HG02571 (cell line): ENCODE results near the gene DMD.
"Not testable (repeated sequence)": the region's sequence is repeated elsewhere in the genome, so short reads cannot be mapped to it uniquely, and the experiment has no call there.

Experiments
- ATAC-seq: cut with Tn5 transposase; IDR thresholded peaks from one replicate; pipeline ENCODE4 v1.9.1; 2021; ENCODE audit warnings: mild to moderate bottlenecking, moderate library complexity; ENCODE audit not compliant: unreplicated experiment

DMD gene

DNA sequence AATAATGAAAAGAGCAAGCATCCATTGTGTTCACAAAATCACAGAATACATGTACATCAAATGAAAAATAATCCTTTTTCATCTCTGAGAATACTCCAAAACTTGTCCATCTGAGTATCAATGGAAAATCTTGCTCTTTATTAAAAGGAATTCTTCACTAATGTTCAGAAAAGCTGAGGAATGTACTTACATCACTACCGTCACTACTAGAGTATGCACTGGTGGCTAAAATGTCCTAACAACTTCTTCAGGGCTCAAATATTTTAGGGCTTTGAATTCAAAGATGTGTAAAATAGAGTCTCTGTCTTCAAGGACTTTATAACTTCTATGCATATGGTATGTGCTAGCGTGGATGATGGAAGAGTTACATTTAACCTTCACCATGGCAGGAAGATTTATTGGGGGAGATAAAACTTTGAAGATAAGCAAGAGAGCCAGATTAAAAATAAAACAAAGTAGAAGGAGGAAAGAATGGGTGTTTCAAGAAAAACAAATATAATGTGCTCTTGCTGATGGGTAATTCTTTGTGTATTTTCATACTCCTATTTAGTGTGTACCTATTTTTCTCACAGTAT lies 55.1 kb downstream of the DMD start:
- no peak for ATAC-seq

DNA sequence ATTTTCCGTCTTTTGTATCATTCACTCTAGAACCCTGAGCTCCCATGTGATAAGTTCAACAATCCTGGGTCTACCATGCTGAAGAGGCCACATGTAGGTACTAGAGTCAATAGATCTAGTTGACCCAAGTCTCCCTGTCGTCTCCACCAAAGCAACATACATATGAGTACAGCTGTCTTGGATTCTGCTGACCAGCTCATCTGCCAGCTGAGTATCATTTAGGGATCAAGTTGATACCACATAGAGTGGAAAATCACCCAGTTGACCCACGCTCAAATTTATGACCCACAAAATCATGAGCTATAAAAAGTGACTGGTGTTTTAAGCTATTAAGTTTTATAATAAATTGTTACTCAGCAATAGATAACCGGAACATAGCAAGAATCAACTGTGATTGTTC lies 61.8 kb downstream of the DMD start:
- ATAC-seq = no peak

DNA sequence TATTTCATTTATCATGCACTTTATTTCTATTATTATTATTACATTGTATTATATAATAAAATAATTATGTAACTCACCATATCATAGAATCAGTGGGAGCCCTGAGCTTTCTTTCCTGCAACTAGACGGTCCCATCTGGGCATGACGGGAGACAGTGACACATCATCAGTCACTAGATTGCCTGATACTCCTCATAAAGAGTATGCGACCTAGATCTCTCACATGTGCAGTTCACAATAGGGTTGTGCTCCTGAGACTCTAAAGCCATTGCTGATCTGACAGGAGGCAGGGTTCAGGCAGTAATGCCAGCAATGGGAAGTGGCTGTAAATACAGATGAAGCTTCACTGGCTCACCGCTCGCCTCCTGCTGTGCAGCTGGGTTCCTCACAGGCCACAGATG lies 62.3 kb downstream of the DMD start:
- no peak for ATAC-seq

DNA sequence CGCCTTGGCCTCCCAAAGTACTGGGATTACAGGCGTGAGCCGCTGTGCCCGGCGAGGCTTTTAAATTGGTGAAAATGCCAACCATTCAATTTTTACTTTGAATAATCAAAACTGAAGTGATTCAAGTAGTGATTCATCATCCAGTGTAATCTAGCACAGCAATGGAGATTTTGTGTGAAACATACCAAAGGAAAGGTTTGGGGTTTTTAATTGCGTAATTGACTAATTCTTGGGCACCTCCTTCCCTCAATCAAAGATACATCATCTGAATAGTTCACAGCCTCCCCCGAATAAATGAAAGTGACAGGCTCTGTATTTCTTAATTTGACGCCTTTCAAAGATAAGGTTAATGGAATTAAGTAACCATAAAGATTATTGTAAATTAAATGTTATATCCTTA lies 69.0 kb downstream of the DMD start:
- no peak for ATAC-seq

DNA sequence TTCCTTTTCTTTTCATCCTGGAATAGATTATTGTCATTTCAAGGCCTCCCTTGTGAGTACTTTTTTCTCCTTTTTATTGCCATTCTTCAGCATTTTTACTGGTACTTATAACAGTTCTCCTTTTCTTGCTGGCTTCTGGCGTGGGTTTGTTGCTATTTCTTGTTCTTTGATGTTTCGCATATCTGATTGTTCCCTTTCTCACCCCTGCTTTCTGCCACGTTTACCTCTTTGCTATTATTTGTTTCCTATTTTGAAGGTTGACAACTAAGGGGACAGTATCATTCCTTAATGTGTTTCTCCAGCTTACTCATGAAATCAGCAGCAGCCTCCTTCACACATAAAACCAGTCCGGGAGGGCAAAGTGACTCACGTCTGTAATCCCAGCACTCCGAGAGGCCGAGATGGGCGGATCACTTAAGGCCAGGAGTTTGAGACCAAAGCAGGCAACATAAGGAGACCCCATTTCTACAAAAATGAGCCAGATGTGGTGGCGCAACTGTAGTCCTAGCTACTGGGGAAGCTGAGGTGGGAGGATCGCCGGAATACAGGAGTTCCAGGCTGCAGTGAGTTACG lies 72.6 kb downstream of the DMD start:
- no peak for ATAC-seq

DNA sequence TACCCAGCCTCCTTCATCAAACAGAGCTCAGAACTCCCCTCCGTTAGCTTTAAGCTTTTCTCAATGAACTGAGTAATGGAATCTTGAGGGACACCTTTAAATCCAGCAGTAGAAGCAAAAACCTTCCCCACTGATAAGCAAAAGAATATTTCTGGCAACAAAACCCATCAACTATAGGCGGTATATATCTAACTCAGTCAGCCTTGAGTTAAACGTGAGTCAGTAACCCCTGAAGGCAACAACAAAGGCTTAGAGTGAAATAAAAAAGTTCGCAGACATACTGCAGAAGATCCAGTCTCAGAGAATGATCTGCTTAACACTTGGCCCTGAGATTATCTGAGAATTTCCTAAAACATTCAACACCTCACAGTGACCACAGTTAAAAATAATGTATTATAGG lies 77.2 kb downstream of the DMD start:
- ATAC-seq = no peak

DNA sequence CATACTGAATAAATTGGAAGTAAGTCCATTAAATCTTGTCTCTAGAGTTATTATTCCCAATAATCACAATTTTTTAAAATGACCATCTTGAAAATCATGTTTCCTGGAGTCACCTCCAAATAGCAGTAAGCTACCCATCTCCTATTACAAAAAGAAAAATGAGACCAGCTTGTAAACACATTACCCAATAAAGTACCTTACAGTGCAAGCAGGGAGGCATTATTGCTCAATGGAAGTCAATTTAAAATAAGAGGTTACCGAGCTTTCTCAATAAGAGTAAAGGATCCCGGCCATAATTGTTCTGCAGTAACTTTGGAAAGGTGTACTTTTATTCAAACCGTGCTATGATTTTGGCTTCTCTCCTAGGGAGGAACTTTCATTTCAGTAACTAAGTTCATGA lies 78.0 kb downstream of the DMD start:
- ATAC-seq = no peak

DNA sequence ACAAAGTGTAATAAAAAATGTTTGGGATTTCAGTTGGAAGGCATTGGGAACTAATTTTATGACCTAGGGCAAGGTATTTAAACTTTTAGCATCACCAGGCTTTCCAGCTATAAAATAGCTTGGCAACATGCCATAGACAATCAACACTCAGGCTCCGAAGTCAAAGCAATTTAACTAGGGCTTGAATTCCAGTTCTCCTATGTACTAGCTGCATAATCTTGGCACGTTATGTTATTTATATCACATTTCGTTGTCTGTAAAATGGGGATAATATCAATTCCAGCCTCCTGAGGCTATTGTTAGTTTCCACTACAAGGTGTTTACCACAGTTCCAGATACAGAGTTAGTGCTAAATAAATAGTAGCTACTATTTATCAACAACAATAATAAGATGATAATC lies 78.8 kb downstream of the DMD start:
- no peak for ATAC-seq

DNA sequence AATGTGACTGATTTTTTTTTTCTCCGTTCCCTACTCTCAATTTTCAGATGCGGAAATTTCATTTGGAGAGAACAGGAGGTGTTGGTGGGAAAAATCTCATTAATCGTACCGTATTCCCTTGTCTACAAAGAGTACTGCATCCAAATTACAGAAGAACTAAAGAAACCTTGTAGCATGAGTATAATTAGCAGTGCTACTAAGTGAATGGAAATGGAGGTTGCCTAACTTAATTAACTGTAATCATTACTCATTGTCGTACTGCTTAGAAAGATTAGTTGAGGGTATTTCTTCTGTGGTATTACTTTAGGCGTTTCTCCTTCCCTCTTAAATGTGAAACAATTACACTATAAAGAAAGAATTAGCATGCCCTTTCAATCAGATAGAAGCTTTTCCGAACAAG lies 81.7 kb downstream of the DMD start:
- no peak for ATAC-seq

DNA sequence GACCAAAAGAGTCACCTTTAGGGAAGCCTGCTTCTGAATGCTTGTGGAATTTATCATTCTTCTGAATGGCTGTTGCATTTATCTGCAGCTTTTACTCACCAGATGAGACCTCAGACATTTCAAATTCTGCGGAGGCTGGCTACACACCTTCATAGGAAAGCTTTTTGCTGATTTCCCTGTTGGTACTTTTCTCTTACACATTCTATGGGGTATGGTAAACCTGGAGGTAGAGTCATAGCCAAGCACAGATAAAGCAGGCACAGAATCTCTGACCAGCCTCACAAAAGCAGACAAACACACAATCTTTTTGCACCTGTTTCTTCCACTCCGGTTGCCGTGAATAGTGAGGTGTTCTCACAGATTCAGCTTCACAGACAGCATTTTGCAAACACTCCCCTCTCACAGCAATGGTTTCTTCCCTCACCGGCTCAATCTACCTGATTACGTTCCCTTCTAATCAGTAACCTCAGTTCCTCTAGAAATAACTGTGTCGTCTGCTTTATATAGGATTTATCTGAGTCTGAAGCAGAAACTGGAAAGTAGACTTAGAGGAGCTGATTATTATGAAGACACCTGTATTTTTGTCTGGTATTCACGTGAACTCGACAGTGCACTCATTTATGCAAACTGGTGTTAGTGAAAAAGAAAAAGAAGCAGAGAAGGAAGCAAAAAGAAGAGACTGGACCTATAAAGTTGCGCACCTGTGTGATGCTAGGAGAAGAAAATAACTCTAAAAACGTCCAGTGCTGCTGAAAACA lies 83.1 kb downstream of the DMD start:
- ATAC-seq = no peak

DNA sequence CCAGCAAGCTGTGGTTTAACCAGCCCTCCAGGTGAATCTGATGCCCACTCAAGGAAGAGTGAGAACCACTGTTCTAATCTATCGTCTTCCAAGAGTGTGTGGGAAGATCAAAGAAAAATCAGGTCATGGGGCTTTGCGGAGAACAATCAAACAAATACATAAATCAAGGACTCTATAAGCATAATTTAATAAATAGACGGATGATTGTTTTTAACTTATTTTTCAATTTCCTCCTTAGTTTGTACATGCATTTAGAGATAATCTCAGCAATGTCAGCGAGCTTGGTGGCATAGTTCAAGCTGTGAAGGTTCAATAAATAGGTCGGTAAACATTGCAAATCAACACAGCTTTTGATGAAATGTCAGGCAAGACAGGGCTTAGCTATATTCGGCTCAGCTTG lies 84.9 kb downstream of the DMD start:
- no peak for ATAC-seq

DNA sequence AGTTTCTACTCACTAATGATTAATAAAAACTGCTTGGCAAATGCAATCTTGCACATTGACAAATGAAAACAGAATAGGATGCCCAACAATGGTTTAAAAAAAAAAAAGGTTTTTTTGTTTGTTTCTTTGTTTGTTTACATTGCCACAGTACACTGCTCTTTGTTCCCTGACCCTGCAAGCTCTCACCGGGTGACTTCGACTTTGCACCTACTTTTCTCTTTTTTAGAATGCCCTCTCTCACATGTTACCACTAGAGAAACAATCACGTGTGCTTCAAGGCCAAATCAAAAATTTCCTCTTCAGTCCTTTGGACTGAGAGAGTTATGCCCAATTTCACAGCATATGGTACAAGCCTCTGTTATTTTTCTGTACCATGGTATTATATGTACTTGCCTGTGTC lies 101.5 kb downstream of the DMD start:
- ATAC-seq = no peak

DNA sequence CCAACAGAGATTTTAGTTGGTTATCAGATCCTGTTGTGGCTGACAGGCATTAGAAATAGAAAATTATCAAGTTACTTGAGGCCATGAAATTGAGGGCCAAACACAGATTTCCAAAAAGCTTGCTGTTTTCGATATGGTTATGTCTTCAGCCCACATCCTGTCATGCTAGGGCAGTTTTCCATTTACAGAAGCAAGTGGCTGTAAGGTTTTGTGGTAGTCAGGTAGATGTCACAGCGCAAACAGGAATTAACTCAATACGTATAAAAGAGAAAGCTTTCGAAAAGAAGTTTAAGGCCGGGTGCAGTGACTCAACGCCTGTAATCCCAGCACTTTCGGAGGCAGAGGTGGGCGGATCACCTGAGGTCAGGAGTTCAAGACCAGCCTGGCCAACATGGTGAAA lies 104.6 kb downstream of the DMD start:
- ATAC-seq = no peak

DNA sequence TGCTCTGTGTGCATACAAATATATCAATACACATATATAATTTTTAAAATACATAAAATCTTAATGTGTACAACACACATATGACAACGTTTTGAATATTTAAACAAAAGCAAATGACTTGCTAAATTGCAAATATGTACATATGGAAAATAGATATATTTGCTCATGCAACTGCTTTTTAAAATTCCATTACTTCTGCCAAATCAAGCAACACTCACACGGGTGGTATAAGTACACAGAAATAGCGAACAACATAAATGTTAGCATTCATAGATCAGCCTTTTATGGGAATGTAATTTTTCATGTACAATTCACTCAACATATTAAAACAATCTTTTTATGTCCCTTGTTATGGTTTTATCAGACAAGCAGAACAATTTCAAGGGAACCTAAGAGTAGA lies 116.3 kb downstream of the DMD start:
- ATAC-seq = no peak

DNA sequence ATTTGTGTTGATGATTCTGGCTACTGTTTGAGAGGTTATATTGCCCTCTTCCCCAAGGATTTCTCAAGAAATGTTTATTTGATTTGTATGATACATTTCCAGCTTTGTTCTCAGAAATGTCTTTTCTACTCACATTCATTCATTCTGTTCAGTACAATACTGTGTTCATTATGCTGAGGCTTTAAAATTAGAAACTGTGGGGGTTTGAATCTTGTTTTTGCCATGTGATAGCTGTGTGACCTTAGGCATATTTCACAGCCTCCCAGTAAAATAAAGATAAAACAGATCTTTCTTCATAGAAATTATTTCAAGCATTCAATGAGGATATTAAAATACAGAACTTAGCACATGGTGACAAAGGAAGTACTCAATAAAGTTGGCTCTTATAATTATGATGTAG lies 123.9 kb downstream of the DMD start:
- no peak for ATAC-seq

DNA sequence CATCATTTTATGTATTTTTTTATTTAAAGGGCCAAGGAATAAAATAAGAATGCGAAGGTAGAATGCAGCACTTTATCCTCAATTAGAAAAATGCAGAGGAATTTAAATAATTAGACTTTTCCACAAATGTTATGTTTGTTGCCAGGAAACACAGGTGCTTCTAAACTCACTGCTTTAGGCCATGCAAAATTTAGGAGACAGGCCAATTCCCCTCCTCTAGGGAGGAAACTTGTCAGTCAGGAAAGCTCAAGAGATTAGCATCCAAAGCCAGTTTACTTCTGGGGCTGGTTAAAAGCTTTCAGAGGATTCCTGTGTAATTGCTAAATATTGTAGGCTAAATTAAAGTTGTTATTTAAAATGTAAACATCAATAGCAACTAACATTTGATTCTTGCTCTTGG lies 124.5 kb downstream of the DMD start:
- ATAC-seq = no peak

DNA sequence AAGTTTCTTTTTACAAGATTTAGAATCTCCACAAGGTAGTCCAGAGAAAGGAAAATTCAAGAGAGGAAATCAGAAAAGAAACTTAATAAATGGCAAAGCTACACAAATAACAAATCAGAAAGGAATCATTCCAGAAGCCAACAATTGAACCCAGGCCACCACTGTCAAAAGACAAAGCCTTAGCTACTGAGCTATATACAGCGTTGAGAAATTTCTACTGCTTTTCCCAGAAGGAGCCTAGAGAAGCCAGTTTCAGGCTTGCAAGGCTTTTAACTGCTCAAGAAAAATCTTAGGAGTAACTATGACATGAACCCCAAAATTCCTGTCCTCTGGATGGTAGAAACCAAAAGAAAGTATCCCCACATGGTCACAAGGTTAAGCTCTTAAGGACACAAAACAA lies 129.0 kb downstream of the DMD start:
- ATAC-seq = no peak

DNA sequence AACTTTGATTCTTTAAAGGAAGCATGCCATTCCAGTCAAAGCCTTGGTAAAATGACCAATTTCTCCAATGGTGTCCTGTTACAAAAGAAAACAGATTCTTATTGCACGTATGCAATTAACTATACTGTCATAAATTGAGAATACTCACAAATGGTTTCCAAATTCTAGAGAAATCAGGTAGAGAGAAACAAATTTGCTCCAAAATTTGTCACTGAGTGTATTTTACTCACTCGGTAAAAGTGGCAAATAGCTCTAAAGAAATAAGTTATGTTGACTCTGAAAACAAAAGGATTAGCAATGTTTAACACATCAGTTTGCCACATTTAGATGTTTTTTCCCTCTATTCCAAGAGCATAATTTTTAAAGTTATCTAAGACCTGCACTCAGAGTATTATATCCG lies 133.1 kb downstream of the DMD start:
- ATAC-seq = no peak

DNA sequence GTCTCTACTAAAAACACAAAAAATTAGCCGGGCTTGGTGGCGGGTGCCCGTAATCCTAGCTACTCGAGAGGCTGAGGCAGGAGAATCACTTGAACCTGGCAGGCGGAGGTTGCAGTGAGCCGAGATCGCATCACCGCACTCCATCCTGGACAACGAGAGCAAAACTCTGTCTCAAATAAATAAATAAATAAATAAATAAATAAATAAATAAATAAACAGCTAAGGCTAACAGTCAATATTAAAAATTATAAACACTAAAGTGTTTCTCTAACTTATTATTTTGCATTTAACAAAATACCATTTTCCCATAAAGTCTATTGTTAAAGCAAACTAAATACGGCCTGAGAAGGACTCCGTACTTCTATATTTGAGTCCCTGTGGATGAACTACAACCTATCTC lies 137.7 kb downstream of the DMD start:
- ATAC-seq = not testable (repeated sequence)

DNA sequence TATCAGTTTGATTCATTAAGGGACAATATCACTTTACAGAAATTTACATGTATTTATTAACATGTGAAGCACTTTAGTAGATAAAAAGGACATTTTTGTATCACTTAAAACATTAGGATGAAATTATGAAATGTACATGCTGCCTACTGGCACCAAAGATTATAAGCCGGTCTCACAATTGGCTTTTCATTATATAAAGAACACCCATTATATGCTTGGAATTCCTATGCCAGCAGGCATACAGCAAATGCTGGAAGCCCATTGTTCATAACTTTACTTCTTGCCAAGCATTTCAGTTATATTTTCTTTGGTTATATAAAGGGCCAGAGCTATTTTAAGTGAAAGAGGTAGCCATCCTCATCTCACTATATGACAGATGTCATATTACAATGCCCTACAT lies 145.9 kb downstream of the DMD start:
- ATAC-seq = no peak

DNA sequence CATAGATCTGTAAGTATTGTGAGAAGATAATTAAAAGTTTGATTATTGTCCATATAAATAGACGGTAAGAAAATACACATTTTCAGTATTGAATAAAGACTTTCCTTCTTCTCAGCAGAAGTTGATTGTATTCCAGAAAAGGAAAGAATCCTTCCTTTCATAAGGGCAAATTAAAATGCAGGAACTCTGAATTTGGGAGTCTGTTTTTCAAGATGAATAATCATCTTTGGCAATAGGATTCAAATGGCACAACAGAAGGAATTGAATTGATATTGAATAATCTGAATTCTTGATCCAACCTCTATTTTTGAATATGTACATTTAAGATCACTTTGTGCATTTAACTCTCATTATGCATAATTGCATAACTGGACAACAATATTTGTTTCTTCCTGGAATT lies 149.3 kb downstream of the DMD start:
- no peak for ATAC-seq

DNA sequence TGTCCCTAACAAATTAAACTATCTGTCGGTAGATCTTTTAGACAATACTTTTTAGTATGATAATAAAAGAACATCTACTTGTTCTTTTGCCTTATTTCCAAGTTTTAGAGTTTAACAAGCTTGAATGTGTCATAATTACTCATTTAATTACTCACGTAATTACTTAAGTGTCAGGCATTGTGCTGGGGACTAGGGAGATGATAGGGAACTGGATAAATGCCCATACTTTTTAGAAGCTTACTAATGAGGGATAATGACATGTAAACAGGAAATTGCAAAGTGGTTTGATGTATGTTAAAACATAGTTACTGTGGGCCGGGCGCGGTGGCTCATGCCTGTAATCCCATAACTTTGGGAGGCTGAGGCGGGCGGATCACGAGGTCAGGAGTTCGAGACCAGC lies 158.3 kb downstream of the DMD start:
- ATAC-seq = no peak

DNA sequence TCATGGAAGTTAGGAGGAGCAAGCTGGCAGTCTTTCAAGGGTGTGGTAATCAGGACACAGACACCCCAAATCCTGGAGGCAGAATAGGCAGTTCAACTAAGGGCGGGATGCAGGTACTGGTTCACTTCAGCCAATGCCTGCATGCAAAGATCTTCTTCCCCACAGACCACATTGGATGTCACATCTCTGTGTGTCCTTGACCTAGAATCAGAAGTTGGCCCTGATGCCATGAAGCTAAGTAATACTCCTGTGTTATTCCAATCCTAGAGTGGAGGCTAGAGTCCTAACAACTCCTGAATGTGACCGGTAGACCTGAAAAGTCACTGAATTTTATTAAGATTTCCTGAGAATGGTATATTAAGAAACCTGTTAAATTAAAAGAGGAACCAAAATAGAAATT lies 165.5 kb downstream of the DMD start:
- no peak for ATAC-seq
